ENCODE measurements around the gene CCDC142. TPM values are rescaled to one million over a fixed set of nuclear protein-coding genes. Genes with fewer than 3 reads are reported as not detected.

The CCDC142 gene
- total and polyA plus RNA-seq, 10 of the 15 experiments (the other 5 are each of a cell fraction or from before 2014, with no cell fraction given) = 0.93 to 16.9 (median 9.0) TPM

GRCh38 chr2:74507145-74507925 is 24.5 kb upstream of the CCDC142 start, which contains the start of gene PCGF1 (continued):
- peak; percentile 8; the same call in 1 of the 2 replicates for TF ChIP-seq FOXK2 (IDR thresholded peaks at IDR 0.05)
- TF ChIP-seq HSF1 (IDR thresholded peaks at IDR 0.05; ENCODE audit: low read depth, low read length) = no peak
- TF ChIP-seq RCOR1 (conservative IDR thresholded peaks at IDR 0.05; ENCODE audit: low read depth, low read length) = 0 out of 2 replicates have a peak, but pooled peaks have one; percentile 59
- TF ChIP-seq KAT2A (conservative IDR thresholded peaks at IDR 0.05; ENCODE audit: control insufficient read depth, low read depth, low read length) = no peak
- peak; percentile 86 for TF ChIP-seq GABPA (IDR thresholded peaks at IDR 0.05; ENCODE audit: low read depth)
- TF ChIP-seq IKZF2 (IDR thresholded peaks at IDR 0.05) = no peak
- TF ChIP-seq ATF7 (IDR thresholded peaks at IDR 0.05; ENCODE audit: low read depth) = 0 out of 2 replicates have a peak, but pooled peaks have one; percentile 36
- 0 out of 2 replicates have a peak, but pooled peaks have one; percentile 60 for TF ChIP-seq ESRRA (IDR thresholded peaks at IDR 0.05; ENCODE audit: low read length)
- TF ChIP-seq ETV6 (conservative IDR thresholded peaks at IDR 0.05 in 1 of 2, IDR thresholded peaks at IDR 0.05 in 1 of 2; ENCODE audit: borderline replicate concordance in 1 of 2, low read depth in 1 of 2) = no peak
- TF ChIP-seq NFYB (IDR thresholded peaks at IDR 0.05; ENCODE audit: insufficient read depth, low read depth, low read length) = peak; percentile 55; the same call in 1 of the 2 replicates
- TF ChIP-seq POLR2AphosphoS2 (IDR thresholded peaks at IDR 0.05; ENCODE audit: low read depth, low read length) = 0 out of 2 replicates have a peak, but pooled peaks have one; percentile 52
- peak; percentile 94 for TF ChIP-seq POLR2A (IDR thresholded peaks at IDR 0.05; ENCODE audit: low read depth, low read length)
- no peak for TF ChIP-seq RBBP5 (conservative IDR thresholded peaks at IDR 0.05)
- no peak for TF ChIP-seq REST (IDR thresholded peaks at IDR 0.05; ENCODE audit: low read depth, low read length)
- TF ChIP-seq HDAC6 (IDR thresholded peaks at IDR 0.05; ENCODE audit: unreplicated experiment) = no peak
- peak; percentile 85 for TF ChIP-seq BACH1 (IDR thresholded peaks at IDR 0.05; ENCODE audit: borderline replicate concordance)
- peak; percentile 54; the same call in 1 of the 3 replicates for TF ChIP-seq POU2F2 (IDR thresholded peaks at IDR 0.05; ENCODE audit: borderline replicate concordance, low read depth, low read length)
- no peak for TF ChIP-seq CEBPB (IDR thresholded peaks at IDR 0.05; ENCODE audit: borderline replicate concordance in 1 of 2, low read depth in 2 of 2, low read length in 2 of 2)
- TF ChIP-seq RELA (IDR thresholded peaks at IDR 0.05; ENCODE audit: borderline replicate concordance, partially characterized antibody) = peak; percentile 50
- TF ChIP-seq E2F8 (IDR thresholded peaks at IDR 0.05; ENCODE audit: low read depth, partially characterized antibody) = no peak
- TF ChIP-seq IRF4 (IDR thresholded peaks at IDR 0.05; ENCODE audit: low read depth, low read length) = no peak

Measured in GM12878 (cell line).